HepG2 (cell line): Measurements from ENCODE around the gene MEIOC.

Source experiments
- CHD2 ChIP-seq: IDR thresholded peaks from 2 replicates; pipeline ENCODE4 v1.6.1; 2011; ENCODE audit warnings: low read depth, low read length, improper control_type of control experiment
- FOSL1 ChIP-seq: sonication (generic); formaldehyde crosslinking; IDR thresholded peaks from 2 replicates; pipeline ENCODE4 v1.9.0; 2021; ENCODE audit warnings: missing genetic modification reagents, borderline replicate concordance
- RBFOX2 ChIP-seq: fragments of 200-400 bp; formaldehyde crosslinking; IDR thresholded peaks from 2 replicates; pipeline ENCODE4 v1.6.1; 2017; ENCODE audit warnings: low read depth, mild to moderate bottlenecking, low read length
- THAP8 ChIP-seq: sonication (generic); formaldehyde crosslinking; IDR thresholded peaks from 2 replicates; pipeline ENCODE4 v1.5.1; 2020; ENCODE audit warnings: missing genetic modification reagents, mild to moderate bottlenecking, borderline replicate concordance
- ZMAT5 ChIP-seq: sonication (generic); formaldehyde crosslinking; IDR thresholded peaks from 2 replicates; pipeline ENCODE4 v1.5.0; 2020; ENCODE audit warnings: mild to moderate bottlenecking, low read depth, missing genetic modification reagents, borderline replicate concordance
- ZNF280D ChIP-seq: sonication (generic); formaldehyde crosslinking; IDR thresholded peaks from 2 replicates; pipeline ENCODE4 v1.5.1; 2020; ENCODE audit warnings: mild to moderate bottlenecking, missing genetic modification reagents
- ZNF609 ChIP-seq: sonication (generic); formaldehyde crosslinking; IDR thresholded peaks from 2 replicates; pipeline ENCODE4 v1.4.0; 2020; ENCODE audit warnings: mild to moderate bottlenecking, missing genetic modification reagents, borderline replicate concordance
- TF ChIP-seq, protein P1 (sequence below): sonication (generic); formaldehyde crosslinking; IDR thresholded peaks from 2 replicates; pipeline ENCODE4 v1.5.0; 2020; ENCODE audit warnings: mild to moderate bottlenecking, missing genetic modification reagents, moderate library complexity

DNA sequence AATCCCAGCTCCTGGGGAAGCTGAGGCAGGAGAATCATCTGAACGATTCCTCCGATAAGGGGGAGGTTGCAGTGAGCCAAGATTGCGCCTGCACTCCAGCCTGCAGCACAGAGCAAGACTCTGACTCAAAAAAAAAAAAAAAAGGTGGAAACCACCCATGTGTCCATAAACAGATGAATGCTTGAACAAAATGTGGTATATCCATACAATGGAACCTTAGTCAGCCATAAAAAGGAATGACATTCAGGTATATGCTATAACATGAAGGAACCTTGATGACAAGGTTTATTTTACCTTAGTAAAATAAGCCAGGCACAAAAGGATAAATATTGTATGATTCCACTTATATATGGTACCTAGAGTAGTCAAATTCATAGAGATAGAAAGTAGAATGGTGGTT lies 2.9 kb upstream of the MEIOC start:
- TF ChIP-seq, protein P1, sequence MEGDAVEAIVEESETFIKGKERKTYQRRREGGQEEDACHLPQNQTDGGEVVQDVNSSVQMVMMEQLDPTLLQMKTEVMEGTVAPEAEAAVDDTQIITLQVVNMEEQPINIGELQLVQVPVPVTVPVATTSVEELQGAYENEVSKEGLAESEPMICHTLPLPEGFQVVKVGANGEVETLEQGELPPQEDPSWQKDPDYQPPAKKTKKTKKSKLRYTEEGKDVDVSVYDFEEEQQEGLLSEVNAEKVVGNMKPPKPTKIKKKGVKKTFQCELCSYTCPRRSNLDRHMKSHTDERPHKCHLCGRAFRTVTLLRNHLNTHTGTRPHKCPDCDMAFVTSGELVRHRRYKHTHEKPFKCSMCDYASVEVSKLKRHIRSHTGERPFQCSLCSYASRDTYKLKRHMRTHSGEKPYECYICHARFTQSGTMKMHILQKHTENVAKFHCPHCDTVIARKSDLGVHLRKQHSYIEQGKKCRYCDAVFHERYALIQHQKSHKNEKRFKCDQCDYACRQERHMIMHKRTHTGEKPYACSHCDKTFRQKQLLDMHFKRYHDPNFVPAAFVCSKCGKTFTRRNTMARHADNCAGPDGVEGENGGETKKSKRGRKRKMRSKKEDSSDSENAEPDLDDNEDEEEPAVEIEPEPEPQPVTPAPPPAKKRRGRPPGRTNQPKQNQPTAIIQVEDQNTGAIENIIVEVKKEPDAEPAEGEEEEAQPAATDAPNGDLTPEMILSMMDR (CRISPR knock-in tag), result no peak
- TF ChIP-seq THAP8 (CRISPR knock-in tag), result no peak
- no peak for TF ChIP-seq FOSL1 (CRISPR knock-in tag)
- TF ChIP-seq ZNF280D (CRISPR knock-in tag), result no peak
- no peak for TF ChIP-seq RBFOX2
- TF ChIP-seq CHD2, result no peak
- TF ChIP-seq ZMAT5 (CRISPR knock-in tag), result no peak
- TF ChIP-seq ZNF609 (CRISPR knock-in tag), result no peak
